IPS DF 19.7 (cell line): ENCODE data around the gene AIRE.

Source experiments
- DNase-seq: peaks from one replicate; pipeline ENCODE4 v3.0.0-alpha.2; 2013; ENCODE audit warnings: low read depth, low spot score

AIRE gene

DNA sequence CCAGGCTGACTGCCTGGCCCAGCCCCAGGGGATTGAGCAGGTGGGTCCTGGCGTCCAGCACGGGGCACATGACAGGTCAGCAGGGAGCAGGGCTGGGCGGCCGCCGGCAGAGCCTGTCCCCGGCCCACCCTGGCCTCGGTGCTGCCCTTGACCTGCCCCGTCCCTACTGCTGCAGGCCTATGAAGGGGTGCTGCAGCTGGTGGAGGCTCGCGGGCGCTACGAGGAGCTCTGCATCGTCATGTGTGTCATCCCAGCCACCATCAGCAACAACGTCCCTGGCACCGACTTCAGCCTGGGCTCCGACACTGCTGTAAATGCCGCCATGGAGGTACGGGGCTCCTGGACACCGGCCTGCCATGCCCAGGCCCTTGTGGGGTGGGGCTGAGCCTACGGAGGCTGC, 37.9 kb downstream of the AIRE start:
- no peak for DNase-seq

DNA sequence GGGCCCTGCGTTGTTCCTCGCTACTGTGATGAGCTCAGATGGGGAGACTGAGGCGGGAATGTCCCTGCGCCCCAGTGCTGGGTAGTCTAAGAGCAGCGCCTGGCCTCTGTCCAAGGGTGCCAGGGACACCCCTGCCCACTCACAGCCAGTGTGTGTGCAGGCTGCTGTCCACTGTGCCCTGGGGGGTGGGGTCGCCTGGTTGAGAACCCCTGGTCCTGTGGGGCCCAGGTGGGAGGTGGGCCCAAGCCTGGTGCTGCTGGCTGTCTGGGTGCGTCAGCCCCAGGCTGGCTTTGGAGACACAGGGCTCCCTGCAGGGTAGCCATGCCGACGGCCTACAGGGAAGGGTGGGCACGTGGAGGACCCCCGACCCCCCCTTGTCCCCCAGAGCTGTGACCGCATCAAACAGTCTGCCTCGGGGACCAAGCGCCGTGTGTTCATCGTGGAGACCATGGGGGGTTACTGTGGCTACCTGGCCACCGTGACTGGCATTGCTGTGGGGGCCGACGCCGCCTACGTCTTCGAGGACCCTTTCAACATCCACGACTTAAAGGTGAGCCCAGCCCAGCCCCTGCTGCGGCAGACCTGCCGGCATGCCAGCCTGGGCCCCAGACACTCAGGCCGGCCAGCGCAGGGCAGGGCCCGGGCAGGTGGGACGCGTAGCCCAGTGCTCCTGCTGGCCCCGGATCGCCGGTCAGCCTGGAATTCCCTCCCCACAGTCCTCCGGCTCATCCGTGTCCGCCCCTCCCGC, 38.6 kb downstream of the AIRE start:
- no peak for DNase-seq

DNA sequence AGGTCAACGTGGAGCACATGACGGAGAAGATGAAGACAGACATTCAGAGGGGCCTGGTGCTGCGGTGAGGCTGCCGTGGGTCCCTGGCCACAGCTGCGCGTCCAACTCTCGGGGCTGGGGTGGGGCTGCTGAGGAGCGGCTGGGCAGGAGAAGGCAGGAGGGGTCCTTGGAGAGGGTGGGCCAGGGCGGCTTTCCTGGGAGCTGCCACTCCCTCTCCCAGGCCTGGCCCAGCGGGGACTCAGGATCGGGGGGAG, 39.1 kb downstream of the AIRE start:
- DNase-seq, result no peak

DNA sequence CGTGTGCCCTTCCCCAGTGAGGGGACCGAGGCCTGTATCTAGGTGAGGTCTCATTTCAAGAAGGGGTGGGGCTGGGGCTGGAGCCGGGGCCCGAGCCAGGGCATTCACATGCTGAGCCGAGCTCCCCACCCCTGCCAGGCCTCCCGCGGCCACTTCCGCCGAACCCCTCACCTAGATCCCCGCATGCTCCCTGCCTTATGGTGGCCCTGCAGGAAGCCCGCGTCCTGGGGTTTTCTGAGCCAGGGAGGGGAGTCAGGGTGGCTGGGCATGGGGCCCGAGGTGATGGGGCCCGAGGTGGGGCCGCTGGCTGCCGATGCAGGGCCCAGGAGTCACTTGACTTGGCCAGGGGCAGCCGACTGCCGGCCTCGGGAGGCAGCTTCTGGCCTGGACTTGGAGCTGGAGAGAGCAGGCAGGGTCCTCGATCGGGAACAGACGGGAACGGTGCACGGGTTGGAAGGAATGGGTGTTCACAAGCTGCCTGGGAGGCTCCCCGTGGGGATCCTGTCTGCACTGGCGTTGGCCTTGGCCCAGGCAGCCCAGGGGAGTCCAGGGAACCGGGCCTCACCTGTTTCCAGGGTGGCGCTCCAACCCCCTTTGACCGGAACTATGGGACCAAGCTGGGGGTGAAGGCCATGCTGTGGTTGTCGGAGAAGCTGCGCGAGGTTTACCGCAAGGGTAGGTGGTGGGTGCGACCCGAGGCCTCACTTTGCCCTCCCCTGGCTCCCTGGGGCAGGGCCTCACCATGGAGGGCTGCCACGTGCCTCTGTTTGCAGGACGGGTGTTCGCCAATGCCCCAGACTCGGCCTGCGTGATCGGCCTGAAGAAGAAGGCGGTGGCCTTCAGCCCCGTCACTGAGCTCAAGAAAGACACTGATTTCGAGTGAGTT, 40.0 kb downstream of the AIRE start:
- no peak for DNase-seq

DNA sequence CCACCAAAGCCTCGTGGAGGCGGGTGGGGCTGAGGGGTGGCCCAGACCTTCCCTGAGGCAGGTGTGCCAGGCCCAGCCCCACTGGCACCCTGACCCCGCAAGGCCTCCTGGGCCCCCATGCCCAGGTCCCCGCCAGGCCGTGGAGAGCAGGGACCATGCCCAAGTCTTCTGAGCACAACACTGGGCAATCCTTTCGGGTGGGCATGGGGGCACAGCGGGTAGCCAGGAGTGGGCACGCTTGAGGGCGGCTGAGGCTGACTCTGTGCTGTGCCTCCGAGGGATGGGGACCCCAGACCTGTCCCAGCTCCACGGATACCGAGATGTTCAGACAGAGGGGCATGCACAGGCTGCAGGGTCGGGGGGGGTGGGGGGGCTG, 40.6 kb downstream of the AIRE start:
- DNase-seq, result no peak

DNA sequence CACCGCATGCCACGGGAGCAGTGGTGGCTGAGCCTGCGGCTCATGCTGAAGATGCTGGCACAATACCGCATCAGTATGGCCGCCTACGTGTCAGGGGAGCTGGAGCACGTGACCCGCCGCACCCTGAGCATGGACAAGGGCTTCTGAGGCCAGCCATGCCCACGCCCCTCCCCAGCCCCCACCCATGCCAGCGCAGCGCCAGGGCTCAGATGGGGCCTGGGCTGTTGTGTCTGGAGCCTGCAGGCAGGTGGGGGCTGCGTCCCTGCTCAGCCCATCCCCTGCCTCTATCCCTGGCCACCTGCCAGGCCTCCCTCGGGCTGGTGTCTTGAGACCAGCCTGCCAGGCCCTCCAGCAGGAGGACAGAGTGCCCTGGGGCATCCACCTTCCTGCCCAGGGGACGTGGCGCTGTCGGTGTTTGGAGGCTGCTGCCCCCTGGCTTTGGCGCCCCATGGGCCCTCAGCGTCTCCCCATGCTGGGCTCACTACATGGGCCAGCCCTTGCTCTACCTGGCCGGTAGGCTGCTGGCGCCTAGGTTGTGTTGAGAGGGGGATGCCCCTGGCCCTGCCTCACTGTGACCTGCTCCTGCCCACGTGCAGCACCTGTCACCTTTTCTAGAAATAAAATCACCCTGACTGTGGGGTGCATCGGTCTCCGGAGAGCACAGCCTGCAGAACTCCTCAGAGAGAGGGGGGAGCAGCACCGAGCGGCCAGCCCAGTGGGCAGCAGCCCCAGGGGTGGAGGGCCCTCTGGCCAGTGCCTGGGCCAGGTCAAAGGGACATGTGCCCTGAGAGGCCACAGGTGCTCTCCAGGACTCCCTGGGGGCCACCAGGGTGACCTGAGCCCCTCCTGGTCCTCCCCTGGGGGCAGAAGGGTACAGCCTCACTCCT, 41.3 kb downstream of the AIRE start:
- no peak for DNase-seq

DNA sequence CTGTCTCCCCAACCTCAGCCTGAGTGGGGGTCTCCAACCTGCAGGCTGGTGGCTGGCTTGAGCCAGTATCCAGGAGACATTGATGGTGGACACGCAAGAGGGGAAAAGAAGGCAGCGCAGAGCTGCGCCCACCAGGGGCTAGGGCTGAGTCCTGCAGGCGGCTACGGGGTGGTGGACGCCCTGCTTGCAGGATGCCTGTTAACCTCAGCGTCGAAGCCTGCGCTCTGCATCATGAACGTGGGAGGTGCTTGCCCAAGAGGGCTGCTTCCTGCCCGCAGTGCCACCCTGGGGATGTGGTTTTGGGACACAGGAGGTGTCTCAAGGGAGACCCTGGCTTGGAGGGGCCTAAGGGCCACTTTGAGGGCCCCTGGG, 41.9 kb downstream of the AIRE start:
- no peak for DNase-seq

DNA sequence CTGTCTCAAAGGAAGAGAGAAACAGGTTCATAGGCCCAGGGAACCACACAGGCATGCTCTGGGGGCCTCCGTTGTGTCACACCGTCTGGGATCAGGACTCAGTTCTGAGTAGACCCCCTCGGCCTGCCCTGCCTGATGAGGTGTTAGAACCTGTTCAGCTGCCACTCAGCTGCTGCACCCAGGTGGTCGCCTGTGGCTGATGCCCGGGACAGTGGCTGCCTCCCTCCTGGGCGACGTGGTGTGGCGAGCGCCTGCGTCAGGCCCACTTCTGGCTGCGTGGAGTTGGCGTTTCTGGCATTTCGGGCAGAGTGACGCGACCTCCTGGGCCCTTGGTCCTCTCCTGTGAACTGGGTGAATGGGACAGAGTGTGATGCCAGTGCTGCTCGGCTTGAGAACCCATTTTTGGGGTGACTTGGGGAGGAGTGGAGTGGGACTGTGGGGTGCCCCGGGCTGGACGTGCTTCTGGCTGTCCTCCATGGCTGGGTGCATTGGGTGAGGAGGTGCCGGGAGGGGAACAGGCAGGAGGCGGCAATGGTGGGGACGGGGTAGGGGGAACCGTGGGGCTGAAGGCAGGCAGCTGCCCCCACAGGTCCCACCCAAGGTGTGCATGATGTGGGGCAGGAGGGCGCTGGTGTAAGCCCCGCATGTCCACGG, 42.7 kb downstream of the AIRE start:
- DNase-seq, result no peak

DNA sequence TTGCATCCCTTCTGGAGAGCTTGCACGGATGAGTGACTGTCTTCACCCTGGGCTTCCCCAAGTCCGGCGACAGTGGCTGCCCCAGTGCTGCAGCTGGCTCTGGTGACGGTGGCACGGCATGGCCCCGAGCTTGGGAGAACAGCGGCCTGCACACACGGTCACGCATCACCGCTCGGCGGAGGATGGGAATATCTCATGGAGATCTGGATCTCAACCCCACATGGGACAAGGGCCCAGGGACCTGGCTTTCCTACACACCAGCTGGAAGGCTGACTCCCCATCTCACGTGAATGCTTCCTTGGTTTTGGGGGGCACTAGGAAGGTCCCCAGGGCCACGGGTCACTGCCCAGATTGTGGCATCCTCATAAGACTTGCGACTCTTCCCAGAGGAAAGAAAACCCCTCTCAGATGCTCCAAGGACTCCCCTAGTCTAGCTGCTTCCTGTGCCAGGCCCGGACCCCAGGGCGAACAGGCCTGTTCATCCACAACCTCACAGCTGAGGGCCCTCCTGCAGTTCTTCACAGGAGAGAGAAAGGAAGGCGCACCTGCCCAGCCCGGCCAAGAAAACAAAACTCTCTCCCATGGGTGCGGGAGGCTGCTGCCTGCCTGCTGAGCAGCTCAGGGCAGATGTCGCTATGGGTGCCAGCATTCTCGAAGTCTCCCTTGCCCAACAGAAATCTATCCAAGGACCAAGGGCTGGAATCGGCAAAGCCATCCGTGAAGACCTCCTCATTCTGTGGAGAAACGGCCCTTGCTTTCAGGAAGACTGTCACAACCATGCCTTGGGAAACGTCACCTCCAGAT, 43.6 kb downstream of the AIRE start:
- no peak for DNase-seq

DNA sequence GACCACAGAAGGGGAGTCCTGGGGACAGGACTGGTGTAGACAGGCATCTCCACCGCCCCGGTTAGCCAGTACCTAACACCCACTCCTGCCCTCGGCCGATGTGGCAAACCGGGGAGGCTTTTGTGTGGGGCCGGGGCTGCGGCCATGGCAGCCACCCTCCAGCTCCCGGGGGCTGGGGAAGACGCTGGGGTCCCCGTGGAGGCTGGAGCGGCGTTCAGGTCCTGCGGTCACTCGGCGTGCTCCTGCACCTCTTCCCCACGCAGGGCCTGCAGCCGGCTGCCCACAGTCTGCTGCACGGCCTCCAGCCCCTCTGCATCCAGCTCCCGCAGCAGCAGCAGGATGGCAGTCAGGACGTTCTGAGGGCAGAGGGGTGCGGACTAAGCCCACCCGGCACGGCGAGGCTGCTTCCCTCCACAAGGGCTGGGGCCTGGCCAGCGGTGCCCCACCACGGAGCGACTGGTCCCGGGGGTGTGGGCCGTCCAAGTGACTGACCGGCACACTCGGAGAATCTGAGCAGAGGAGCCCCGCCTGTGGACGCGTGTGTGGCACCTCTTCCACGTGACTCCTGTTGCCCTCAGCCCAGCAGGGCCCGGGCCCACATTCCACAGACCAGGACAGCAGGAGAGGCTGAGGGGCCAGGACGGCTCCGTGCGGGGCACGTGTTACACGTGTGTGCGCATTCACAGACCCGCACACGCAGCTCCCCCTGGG, 44.5 kb downstream of the AIRE start:
- no peak for DNase-seq

DNA sequence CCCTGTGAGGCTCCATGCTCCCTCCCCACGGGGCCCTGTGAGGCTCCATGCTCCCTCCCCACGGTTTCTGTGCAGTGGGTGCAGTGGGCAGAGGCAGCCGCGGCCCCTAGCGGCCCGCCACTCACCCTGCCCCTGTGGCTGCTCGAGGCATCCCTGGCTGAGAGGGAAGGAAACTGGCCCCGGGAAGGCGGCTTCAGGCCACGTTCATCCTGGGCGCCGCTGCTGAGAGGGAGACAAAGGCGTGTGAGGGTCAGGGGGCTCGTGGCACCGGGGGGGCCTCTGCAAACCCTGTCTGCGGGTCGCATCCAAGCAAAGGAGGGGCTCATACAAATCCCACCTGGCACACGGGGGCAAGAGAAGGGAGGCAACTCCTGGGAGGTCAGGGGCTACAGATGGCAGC, 45.0 kb downstream of the AIRE start:
- DNase-seq, result no peak

DNA sequence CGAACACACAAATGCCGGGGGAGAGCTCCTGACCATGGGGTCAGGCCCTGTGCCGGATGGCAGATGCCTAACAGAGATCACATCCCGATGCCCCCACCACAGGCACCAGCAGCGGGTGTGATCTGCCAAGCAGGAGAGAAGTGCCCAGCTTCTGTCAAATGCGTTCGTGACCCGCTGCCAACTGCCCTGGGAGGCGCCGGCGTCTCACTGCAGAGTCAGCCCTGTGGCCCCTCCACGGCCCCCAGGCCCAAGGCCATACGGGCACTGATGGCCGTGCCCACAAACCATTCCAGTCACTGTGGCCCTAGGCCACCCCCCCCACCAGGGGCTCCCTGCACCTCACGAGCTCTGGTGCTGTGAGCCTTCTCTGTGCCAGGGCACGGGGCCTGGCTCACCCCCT, 45.5 kb downstream of the AIRE start:
- no peak for DNase-seq

DNA sequence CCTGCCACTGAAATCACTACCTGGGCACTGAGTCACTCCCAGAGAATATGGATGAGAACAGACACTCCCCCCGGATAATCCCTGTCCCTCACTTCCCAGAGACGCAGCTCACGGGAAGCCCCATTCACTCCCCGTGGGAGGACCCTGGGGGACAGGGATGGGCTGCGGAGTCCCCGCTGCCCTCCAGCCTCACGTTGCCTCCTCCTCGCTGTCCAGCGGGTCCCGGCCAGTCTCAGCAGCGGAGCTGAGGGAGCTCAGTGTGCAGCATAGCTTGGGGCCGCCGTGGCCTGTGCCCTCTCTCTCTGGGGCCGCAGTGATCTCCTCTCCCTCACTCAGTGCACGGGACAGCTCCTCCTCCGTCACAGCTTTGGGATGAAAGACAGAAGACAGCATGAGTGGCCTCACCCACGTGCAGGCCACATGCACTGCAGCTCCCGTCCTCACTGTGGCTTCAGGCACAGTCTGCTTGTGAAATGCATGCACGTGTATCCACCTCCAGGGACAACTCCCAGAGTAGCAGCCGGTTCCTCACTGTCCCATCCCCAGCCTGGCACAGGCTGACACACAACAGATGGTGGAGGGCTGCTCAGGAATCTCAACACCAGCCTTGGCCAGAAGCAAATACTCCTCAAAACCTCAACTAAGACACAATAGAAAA, 46.1 kb downstream of the AIRE start:
- DNase-seq, result no peak

DNA sequence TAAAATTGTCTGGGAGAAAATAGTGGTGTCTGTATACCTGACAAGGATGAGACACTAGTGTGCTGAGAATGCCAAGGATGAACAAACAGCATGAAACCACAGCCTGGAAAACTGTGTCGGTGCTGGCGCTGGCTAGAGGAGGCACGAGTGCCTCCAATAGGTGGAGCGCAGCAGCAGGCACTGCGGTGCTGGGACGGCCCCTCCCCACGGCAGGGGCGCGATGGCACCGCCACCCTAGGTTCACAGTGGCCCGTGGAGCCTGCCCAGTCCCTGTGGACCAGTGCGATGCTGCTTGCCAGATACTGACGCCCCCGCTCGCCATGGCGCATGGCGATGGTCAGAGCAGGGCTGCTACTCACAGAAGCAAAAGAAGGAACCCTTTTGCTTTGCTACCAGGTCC, 46.7 kb downstream of the AIRE start:
- DNase-seq, result no peak

DNA sequence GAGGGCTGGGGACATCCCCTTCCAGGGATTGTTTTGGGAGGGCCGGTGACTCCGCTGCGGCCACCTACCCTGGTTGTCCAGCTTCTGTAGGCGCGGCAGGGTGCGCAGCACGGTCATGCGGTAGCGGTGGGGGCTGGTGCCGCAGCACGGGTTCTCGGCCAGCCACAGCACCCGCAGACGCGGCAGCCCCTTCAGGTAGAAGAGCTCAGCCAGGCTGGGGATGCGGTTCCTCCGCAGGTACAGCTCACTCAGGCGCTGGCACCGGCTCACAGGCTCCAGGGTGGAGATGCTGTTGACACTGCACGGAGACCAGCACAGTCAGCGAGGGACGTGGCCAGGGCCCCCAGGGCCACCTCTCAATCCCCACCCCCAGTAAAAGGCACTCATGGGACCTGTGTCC, 47.3 kb downstream of the AIRE start:
- DNase-seq, result no peak

DNA sequence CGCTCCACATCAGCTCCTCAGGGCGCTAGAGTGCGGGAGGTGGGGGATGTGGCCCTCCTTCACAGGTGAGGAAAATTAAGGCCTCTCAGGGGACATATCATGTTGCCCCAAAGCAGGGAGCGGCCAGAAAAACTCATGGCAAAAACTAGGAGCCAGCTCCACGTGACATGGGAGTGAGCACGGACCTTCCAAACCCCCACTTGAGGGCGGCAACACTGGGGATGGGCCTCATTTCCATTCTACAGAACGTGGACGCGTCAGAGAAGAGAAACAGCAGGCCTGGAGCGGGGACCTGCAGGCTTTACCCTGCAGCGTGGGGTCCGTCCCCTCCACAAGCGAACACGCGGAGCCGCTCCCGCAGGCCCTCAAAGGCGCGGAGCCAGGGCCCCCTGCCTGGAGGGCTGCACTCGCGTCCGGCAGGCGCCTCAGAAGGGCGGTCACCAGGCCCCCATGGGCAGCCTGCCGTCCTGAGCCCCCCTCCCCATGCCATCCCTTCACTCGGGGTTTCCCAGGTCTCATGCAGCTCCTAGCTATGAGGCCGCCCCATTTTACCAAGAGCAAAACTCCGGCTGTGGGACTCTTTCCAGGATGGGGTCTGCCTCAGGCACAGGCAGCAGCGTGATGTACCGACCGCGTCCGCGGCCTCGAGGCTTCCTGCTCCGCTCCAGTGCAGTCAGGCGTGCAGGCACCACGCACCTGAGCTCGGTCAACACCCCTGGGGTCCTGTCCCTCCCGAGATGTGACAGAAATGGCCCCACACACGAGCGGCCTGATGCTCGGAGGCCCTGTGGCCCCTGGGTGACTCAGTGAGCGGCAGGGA, 48.0 kb downstream of the AIRE start:
- no peak for DNase-seq

DNA sequence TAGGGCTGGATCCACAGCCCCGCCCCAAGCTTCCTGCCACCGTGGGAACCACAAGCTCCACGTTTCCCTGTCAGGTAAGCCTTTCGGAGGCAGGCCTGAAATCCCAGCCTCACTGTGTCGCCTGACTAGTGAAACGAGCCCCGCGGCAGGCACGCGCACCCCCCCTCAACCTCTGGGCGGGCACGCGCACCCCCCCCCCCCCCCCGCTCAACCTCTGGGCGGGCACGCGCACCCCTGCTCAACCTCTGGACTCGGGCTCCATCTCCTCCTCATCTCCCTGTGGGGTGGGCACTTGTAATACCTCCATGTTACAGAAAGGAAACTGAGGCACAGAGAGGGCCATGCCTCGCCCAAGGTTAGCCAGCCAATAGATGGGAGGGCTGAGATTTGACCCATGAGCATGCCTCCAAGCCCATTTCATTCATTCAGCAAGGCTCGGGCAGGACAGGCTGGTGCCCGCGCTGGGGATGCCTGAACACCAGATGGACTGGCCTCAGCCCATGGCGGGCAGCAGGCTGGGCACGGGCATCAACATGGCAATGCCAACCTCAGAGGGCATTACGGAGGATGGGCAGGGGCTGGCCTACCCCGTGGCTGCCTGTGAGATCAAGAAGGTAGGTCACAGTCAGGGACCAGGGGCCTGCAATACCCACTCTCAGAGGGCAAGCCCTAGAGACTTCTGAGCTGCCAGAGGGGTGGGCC, 48.8 kb downstream of the AIRE start:
- DNase-seq, result no peak

DNA sequence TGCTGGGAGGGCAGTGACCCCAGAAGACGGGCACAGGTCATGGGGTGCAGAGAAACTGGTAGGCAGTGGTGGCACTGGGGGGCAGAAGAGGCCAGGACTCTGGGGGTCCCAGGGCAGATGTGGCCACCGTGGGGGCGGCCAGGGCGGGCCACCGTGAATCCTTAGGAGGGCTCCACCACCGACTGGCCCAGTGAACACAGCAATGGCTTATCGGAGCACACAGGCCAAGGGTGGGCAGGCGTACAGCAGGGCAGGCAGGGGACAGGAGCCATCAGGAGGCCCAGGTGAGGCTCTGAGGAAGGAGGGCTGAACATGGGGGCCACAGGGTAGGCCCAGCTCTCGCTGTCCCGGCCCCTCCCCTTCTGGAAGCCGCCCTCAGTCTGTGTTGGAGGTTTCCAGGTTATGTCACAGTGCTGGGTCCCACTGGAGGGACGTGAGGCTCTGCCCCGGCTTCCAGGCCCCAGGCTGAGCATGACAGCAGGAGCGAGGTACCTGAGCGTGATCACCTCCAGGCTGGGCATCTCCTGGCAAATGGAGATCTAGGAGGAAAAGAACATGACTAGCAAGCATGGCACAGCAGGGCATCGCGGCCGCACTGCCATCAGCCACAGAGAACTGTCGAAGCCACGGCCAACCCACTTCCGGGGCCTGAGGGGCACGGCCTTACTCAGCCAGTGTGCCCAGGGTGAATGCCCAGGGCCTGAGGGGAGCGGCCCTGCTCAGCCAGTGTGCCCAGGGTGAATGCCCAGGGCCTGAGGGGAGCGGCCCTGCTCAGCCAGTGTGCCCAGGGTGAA, 49.8 kb downstream of the AIRE start:
- no peak for DNase-seq
